EL (cell line): ENCODE results near the gene PAAF1.
"Not testable (repeated sequence)": the region's sequence is repeated elsewhere in the genome, so short reads cannot be mapped to it uniquely, and the experiment has no call there.

ENCODE experiments used
- DNase-seq: peaks from one replicate; pipeline ENCODE4 v3.0.0-alpha.2; 2016

The PAAF1 gene

GRCh38 chr11:73888244-73888643 is 11.4 kb downstream of the PAAF1 start:
- DNase-seq = no peak

DNA sequence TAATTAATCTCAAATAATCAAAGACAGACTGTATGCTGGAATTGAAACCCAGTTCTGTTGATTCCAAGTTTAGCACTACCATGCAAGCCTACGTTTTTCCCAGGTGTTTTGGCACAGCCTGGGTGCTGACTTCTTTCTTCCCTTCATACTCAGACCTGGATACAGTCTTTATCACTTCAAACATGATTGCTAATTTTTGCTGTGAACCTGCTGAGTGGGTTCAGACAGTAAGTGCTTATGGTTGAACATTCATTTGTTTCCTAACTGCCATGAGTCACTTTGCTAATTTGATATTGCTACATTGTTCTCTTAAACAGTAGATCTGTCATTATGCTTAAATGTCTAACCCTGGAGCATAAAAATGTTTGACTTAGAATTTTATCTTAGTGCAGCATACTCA is 12.2 kb downstream of the PAAF1 start:
- DNase-seq = no peak

DNA sequence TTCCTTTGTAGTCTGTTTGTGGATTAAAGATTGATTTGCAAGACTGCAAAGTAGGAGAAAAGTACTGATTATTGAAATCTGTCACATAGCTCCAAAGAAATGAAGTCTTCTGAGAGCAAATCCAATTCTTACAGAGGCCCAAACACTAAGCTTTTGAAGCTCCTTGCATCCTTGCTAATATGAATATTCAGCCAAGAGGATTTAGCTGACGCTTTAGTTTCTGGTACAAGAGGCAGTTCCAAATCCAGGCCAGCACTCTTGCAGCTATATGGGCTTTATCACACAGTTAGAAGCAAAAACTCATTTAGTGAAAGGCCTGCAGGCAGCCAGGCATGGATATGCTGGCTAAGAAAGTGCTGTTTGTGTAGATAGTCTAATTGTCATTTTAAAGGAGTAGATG is 12.7 kb downstream of the PAAF1 start:
- DNase-seq = no peak

DNA sequence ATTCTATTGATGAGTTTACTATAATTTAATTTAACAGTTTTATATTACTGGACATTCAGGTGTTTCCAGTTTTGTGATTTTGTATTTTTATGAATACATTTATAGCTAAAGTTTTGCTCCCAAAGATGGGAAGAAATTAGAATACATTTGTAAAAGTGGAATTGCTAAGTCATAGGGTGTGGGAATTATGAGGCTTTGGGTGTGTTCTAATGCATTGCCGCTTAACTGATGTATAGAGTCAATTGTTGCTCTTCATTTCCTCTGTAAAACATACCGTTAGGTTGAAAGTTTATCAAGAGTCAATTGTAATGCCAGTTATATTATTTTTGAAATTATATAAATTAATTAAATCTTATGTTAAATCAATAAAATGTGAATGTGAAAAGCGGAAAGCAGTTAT is 16.2 kb downstream of the PAAF1 start:
- DNase-seq = no peak

DNA sequence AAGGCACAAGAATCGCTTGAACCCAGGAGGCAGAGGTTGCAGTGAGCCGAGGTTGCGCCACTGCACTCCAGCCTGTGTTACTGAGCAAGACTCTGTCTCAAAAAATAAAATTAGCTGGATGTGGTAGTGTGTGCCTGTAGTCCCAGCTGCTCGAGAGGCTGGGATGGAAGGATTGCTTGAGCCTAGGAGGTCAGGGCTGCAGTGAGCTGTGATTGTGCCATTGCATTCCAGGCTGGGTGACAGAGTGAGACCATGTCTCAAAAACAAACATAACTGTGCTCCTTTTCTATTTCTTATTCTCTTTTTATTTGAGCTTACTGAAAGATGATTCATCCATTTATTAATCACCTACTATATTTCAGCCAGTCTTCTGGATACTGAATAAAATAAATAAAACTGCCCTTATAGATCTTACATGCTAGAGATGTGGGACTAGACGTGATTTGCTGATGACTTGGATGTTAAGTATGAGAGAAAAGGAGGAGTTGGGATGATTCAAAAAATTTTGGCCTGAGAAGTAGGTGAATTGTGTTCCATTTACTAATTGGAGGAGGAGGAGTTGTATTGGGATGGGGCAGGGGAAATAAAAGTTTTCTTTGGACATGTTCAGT is 18.0 kb downstream of the PAAF1 start:
- peak; percentile 60 for DNase-seq

DNA sequence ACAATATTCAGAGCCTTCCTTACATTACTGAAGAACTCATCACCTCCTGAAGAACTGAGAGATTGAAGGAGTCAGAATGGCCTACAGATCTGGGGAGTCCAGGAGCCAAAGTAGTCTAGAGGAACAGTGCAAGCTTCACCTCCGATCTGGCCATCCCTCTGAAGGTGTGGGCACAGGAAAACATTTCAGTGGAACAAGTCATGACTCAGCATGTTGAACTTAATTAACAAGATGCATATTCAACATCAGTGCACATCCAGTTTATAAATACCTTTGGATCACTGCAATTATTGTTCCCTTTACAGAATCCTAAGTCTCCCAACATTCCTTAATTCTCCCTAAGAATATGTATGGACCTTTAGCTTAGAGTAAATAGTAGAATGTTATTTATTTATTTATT is 25.5 kb downstream of the PAAF1 start:
- no peak for DNase-seq

- DNase-seq = peak; percentile 53
Observed at GRCh38 chr11:73907191-73907590, 30.4 kb downstream of the PAAF1 start.

DNA sequence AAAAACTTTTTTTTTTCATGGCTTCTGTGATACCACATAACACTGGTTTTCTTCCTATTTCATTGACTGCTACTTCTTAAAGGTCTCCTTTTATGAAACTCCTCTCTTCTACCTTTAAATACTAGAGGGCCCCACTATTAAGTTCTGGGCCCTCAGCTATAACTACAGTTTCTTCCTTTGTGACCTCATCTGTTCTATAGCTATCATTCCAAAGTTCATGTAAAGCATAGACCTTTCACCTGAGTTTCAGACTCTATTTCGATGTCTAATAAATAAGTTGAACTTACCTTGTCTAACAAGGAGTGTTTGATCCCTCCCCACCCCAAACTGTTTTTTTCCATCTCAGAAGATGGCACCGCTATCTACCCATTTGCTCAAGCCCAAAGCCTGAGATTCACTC is 35.2 kb downstream of the PAAF1 start:
- DNase-seq = no peak

- DNase-seq = no peak
Observed at GRCh38 chr11:73913472-73913871, 36.7 kb downstream of the PAAF1 start.

GRCh38 chr11:73914284-73914683 is 37.5 kb downstream of the PAAF1 start:
- DNase-seq = no peak

- no peak for DNase-seq
Observed at GRCh38 chr11:73916435-73916834, 39.6 kb downstream of the PAAF1 start.

- DNase-seq = no peak
Observed at GRCh38 chr11:73921180-73921579, 44.4 kb downstream of the PAAF1 start.

GRCh38 chr11:73929388-73929787 is 52.6 kb downstream of the PAAF1 start:
- DNase-seq = no peak

GRCh38 chr11:73931039-73931645 is 54.3 kb downstream of the PAAF1 start:
- peak; percentile 69 for DNase-seq

DNA sequence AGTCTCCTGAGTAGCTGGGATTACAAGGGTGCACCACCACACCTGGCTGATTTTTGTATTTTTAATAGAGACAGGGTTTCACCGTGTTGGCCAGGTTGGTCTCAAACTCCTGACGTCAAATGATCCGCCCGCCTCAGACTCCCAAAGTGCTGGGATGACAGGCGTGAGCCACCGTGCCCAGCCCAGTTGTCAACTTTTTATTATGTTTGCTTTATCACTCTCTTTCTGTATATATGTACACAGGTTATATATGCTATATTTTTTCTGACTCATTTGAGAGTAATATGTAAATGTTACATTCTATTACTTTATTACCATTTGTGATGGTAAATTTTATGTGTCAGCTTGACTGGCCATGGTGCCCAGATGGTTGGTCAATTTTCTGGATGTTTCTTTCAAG is 55.2 kb downstream of the PAAF1 start:
- DNase-seq = no peak

GRCh38 chr11:73932781-73933180 is 56.0 kb downstream of the PAAF1 start:
- no peak for DNase-seq

GRCh38 chr11:73936047-73936446 is 59.2 kb downstream of the PAAF1 start:
- not testable (repeated sequence) for DNase-seq

- DNase-seq = peak; percentile 40
Observed at GRCh38 chr11:73939096-73939495, 62.3 kb downstream of the PAAF1 start.

- no peak for DNase-seq
Observed at GRCh38 chr11:73940801-73941570, 64.2 kb downstream of the PAAF1 start.

GRCh38 chr11:73942010-73942409 is 65.2 kb downstream of the PAAF1 start:
- DNase-seq = no peak

- no peak for DNase-seq
Observed at GRCh38 chr11:73944085-73944484, 67.3 kb downstream of the PAAF1 start.

DNA sequence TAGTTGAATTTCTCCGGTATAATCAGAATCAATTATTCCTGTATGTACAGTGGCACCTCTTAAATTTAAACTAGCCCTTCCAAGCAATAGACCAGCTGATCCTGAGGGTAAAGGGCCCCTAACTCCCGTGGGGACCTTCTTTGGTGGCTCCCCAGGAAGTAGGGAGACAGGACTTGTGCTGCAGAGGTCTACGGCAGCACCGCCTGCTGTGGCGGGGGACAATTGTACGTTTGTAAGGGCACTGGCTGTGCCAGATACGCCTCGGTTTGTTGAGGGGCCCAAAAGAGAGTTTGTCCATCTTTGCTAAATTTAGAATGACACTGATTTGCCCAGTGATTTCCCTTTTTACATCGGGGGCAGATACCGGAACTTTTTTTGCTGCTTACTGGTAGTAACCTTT is 68.1 kb downstream of the PAAF1 start:
- DNase-seq = no peak

DNA sequence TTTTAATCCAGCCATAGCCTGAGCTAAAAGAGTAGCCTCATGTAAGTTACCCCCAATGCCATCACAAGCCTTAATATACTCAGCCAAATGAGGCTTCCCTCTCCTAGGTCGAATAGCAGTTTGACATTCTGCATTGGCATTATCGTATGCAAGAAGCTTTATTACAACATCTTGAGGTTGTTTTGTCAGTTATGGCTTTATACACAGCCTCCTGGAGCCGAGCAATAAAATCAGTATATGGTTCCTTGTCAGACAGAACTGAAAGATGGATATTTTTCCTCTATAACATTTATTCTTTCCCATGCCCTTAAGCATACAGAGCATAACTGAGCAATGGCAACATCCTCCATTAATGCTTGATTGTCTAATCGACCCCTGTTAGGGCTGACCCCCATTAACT is 68.6 kb downstream of the PAAF1 start:
- no peak for DNase-seq

- no peak for DNase-seq
Observed at GRCh38 chr11:73946798-73947458, 70.1 kb downstream of the PAAF1 start.
